Fibroblast of lung (primary cell): ENCODE results near the gene OLFML3.
"Not testable (repeated sequence)": the region's sequence is repeated elsewhere in the genome, so short reads cannot be mapped to it uniquely, and the experiment has no call there.

Experiments
- EZH2 ChIP-seq: IDR thresholded peaks from 2 replicates; pipeline ENCODE4 v1.5.1; 2012; ENCODE audit warnings: low read length, control low read depth, mild to moderate bottlenecking; ENCODE audit errors: missing control alignments
- TF ChIP-seq, protein P1 (sequence below), 2 donors: IDR thresholded peaks in 1 of 2; conservative IDR thresholded peaks in 1 of 2; 1 replicate in 1 of 2; 2 replicates in 1 of 2; pipeline ENCODE4 v1.5.1; 2011 to 2012; ENCODE audit warnings: low read length in 2 of 2, control low read depth in 1 of 2, inconsistent platforms in 1 of 2, low read depth in 1 of 2, mild to moderate bottlenecking in 1 of 2

DNA sequence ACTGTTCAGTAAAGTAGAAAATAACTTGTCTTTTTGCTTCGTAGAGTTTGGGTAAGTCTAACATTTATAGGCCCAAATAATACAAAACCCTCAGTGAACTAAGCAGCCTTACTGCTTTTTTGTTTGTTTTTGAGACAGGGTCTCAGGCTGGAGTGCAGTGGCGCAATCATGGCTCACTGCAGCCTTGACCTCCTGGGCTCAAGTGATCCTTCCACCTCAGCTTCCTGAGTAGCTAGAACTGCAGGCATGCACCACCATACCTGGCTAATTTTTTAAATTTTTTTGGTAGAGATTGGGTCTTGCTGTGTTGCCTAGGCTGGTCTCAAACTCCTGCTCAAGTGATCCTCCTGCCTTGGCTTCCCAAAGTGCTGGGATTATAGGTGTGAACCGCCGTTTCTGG, 31.1 kb upstream of the OLFML3 start:
- not testable (repeated sequence) for TF ChIP-seq EZH2
- TF ChIP-seq, protein P1, sequence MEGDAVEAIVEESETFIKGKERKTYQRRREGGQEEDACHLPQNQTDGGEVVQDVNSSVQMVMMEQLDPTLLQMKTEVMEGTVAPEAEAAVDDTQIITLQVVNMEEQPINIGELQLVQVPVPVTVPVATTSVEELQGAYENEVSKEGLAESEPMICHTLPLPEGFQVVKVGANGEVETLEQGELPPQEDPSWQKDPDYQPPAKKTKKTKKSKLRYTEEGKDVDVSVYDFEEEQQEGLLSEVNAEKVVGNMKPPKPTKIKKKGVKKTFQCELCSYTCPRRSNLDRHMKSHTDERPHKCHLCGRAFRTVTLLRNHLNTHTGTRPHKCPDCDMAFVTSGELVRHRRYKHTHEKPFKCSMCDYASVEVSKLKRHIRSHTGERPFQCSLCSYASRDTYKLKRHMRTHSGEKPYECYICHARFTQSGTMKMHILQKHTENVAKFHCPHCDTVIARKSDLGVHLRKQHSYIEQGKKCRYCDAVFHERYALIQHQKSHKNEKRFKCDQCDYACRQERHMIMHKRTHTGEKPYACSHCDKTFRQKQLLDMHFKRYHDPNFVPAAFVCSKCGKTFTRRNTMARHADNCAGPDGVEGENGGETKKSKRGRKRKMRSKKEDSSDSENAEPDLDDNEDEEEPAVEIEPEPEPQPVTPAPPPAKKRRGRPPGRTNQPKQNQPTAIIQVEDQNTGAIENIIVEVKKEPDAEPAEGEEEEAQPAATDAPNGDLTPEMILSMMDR (conservative IDR thresholded peaks at IDR 0.05 in 1 of 2, IDR thresholded peaks at IDR 0.05 in 1 of 2; ENCODE audit: low read depth in 1 of 2, low read length in 2 of 2) = not testable (repeated sequence)
